Cardiac ventricle fibroblast (primary cell): ENCODE results near the gene MYEF2. TPM values are rescaled to one million over a fixed set of nuclear protein-coding genes. Genes with fewer than 3 reads are reported as not detected.

Experiments used
- total RNA-seq: library from RNA; depleted of rRNA; stranded (reverse); fragments of >200 nt; gene quantifications from 2 replicates; pipeline ENCODE4 v1.2.3, GENCODE V29; 2015

The MYEF2 gene
- total RNA-seq = 0.29 TPM in 1 of 2 replicates, not detected in the other

GRCh38 chr15:48177766-48178647 lies at the start of gene MYEF2:
TSS of gene MYEF2 (minus strand) at chr15:48178295. CDS start at chr15:48178237, 58 bp downstream.

DNA sequence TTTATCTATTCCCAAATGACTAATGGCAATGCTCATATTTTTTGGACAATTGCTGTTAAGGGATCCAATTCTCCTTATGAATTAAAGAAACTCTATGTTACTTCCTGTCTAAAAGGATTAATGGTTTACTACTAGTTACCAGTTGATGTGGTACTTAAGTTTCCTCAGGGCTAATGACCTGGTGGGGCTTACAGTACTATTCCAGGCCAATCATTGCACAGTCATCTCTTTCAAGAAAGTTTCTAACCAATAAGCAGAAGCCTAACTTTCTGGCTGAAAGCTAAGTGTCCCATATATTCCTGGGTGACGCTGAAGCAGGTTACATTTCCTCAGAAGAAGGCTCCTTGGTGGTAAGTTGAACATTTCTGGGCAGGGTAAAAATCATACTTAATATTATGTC lies 27.9 kb upstream of the MYEF2 start, which contains the start of gene SLC12A1:
Gene SLC12A1 (plus strand): TSS at position 322 of the 400 bp plus-strand sequence. CDS start 1,418 bp downstream, outside the sequence.

GRCh38 chr15:48191574-48192225 lies 13.6 kb upstream of the MYEF2 start, which contains the start of gene CTXN2:
TSS of gene CTXN2 (plus strand) at chr15:48191665. CDS start at chr15:48201301, 9,636 bp downstream.

GRCh38 chr15:48120745-48121144 lies 57.4 kb downstream of the MYEF2 start, which contains the start of gene SLC24A5:
TSS of gene SLC24A5 (plus strand) at chr15:48120990. CDS start at chr15:48121045, 55 bp downstream.

Other genes starting within 250 kb of the MYEF2 start
- gene SLC24A5, start 57.3 kb downstream of the MYEF2 start, total RNA-seq = not detected in 2 replicates
- gene CTXN2, start 13.4 kb upstream of the MYEF2 start, total RNA-seq = not detected in 2 replicates
- not detected in 2 replicates for gene SLC12A1, start 28.0 kb upstream of the MYEF2 start, total RNA-seq
- 89.1 and 91.3 TPM in 2 replicates for gene DUT, start 153.1 kb upstream of the MYEF2 start, total RNA-seq